Body of pancreas (tissue), 4 donors: Measurements from ENCODE around the gene PTPRN2. TPM values are rescaled to one million over a fixed set of nuclear protein-coding genes. Genes with fewer than 3 reads are reported as not detected.

Experiments
- ATAC-seq: fragments of 150-250 bp; one replicate; pipeline ENCODE4 v1.9.1; 2016
- DNase-seq, 4 donors: peaks; one replicate each; pipeline ENCODE4 v3.0.0-alpha.2; 2019
- H3K27ac ChIP-seq, 4 donors: fragments of 200-600 bp; sonication (generic); 1 replicate in 3 of 4; 2 replicates in 1 of 4; pipeline versions ENCODE4 v1.5.1 to v1.6.1; 2016 to 2019; ENCODE audit warnings: mild to moderate bottlenecking in 1 of 4, mixed read lengths in 1 of 4, moderate library complexity in 1 of 4
- H3K27me3 ChIP-seq, 2 donors: fragments of 200-600 bp; sonication (generic); one replicate each; pipeline ENCODE4 v1.6.0; 2016; ENCODE audit warnings: mild to moderate bottlenecking in 1 of 2
- H3K36me3 ChIP-seq, 2 donors: fragments of 200-600 bp; sonication (generic); replicated peaks in 1 of 2; 2 replicates each; pipeline ENCODE4 v1.5.1; 2016; ENCODE audit warnings: low read depth in 2 of 2; ENCODE audit not compliant: insufficient read depth in 1 of 2
- H3K4me1 ChIP-seq: fragments of 200-600 bp; sonication (generic); one replicate; pipeline ENCODE4 v1.6.0; 2016
- H3K4me3 ChIP-seq, 2 donors: fragments of 200-600 bp; sonication (generic); 1 replicate in 1 of 2; 2 replicates in 1 of 2; pipeline ENCODE4 v1.5.1; 2016 to 2019
- H3K9me3 ChIP-seq, 3 donors: fragments of 200-600 bp; sonication (generic); 1 replicate in 2 of 3; 2 replicates in 1 of 3; pipeline ENCODE4 v1.5.1; 2016
- CTCF ChIP-seq, 7 experiments: fragments of 450-650 bp in 4 of 7; fragments of 200-600 bp in 3 of 7; sonication (generic) in 3 of 7; IDR thresholded peaks; one replicate each; pipeline ENCODE4 v1.5.1; 2016 to 2019; ENCODE audit warnings: antibody characterized with exemption in 7 of 7
- POLR2A ChIP-seq, 3 donors: fragments of 450-650 bp; IDR thresholded peaks; one replicate each; pipeline ENCODE4 v1.6.1; 2016; ENCODE audit warnings: antibody characterized with exemption in 3 of 3, mild to moderate bottlenecking in 2 of 3
- WGBS, 2 donors: methylation state at CpG; one replicate each; pipeline ENCODE4 v1.1.5; 2017; 5-methylcytosine and 5-hydroxymethylcytosine counted together
- intact Hi-C: fragments of 100-400 bp; cut with DNase I; formaldehyde crosslinking; loops from one replicate; pipeline ENCODE4 v1.15.1; 2023
- total RNA-seq, 2 donors: library from RNA; depleted of rRNA; stranded (reverse); fragments of >200 nt; gene quantifications; one replicate each; pipeline ENCODE4 v1.1.0, GENCODE V29; 2016

The PTPRN2 gene
- total RNA-seq, 2 donors from 2014 or later: 31.6 to 76.1 TPM

GRCh38 chr7:157610671-157611295 is 976.8 kb downstream of the PTPRN2 start:
- DNase-seq (no peak), ATAC-seq (no peak)
- 88 to 92% methylated on average over 16 to 17 of the region's 17 CpGs for WGBS, 2 donors

GRCh38 chr7:157609932-157610640 is 977.5 kb downstream of the PTPRN2 start:
- no peak for DNase-seq
- Histone ChIP-seq H3K4me1 (no peaks in the 10 kb centered on the region), H3K9me3 (no peaks in the 10 kb centered on the region), H3K27ac (no peak overlapping the region), H3K27me3 (no peaks in the 10 kb centered on the region), H3K36me3 (no peaks in the 10 kb centered on the region), H3K4me3 (no peak overlapping the region)
- TF ChIP-seq CTCF (IDR thresholded peaks at IDR 0.05) (no peak), POLR2A (IDR thresholded peaks at IDR 0.05) (no peak)
- intact Hi-C loops: no loop called here
- 86 to 94% methylated on average over 16 to 22 of the region's 22 CpGs for WGBS, 2 donors
- ATAC-seq: no peak

More at GRCh38 chr7:157610671-157611295, 976.8 kb downstream of the PTPRN2 start:
- Histone ChIP-seq H3K36me3 (no peaks in the 10 kb centered on the region), H3K27ac (no peak overlapping the region), H3K27me3 (no peaks in the 10 kb centered on the region), H3K4me3 (no peak overlapping the region), H3K9me3 (no peaks in the 10 kb centered on the region), H3K4me1 (no peaks in the 10 kb centered on the region)
- TF ChIP-seq CTCF (IDR thresholded peaks at IDR 0.05): no peak
- intact Hi-C loops: no loop called here

- DNase-seq (no peak), ATAC-seq (no peak)
- intact Hi-C loops: no loop called here
- TF ChIP-seq CTCF (IDR thresholded peaks at IDR 0.05) (no peak), POLR2A (IDR thresholded peaks at IDR 0.05) (no peak)
- Histone ChIP-seq H3K36me3 (no peaks in the 10 kb centered on the region), H3K4me1 (no peaks in the 10 kb centered on the region), H3K9me3 (no peaks in the 10 kb centered on the region), H3K27me3 (no peaks in the 10 kb centered on the region), H3K4me3 (no peak overlapping the region), H3K27ac (no peak overlapping the region)
- 94 to 96% methylated on average over 15 of the region's 15 CpGs for WGBS, 2 donors
Measured at GRCh38 chr7:157609516-157609915, 978.1 kb downstream of the PTPRN2 start.

GRCh38 chr7:157607218-157607617 is 980.4 kb downstream of the PTPRN2 start:
- no peak overlapping the region for H3K27ac ChIP-seq
- 89 to 100% methylated on average over 4 to 10 of the region's 10 CpGs for WGBS, 2 donors
- H3K36me3 ChIP-seq: no peaks in the 10 kb centered on the region
- intact Hi-C loops: no loop called here
- DNase-seq (no peak), ATAC-seq (no peak)
- H3K27me3 ChIP-seq: no peaks in the 10 kb centered on the region
- H3K4me1 ChIP-seq: no peaks in the 10 kb centered on the region
- no peaks in the 10 kb centered on the region for H3K9me3 ChIP-seq
- no peak overlapping the region for H3K4me3 ChIP-seq
- TF ChIP-seq POLR2A (IDR thresholded peaks at IDR 0.05): no peak
- TF ChIP-seq CTCF (IDR thresholded peaks at IDR 0.05): no peak

GRCh38 chr7:157606140-157606539 is 981.5 kb downstream of the PTPRN2 start:
- DNase-seq: no peak
- H3K36me3 ChIP-seq: no peaks in the 10 kb centered on the region
- H3K9me3 ChIP-seq: no peaks in the 10 kb centered on the region
- H3K27me3 ChIP-seq: no peaks in the 10 kb centered on the region
- 62 to 66% methylated on average over 2 to 9 of the region's 9 CpGs for WGBS, 2 donors
- TF ChIP-seq CTCF (IDR thresholded peaks at IDR 0.05): no peak
- no peak for TF ChIP-seq POLR2A (IDR thresholded peaks at IDR 0.05)
- H3K4me3 ChIP-seq: no peak overlapping the region
- intact Hi-C loops: no loop called here
- H3K27ac ChIP-seq: no peak overlapping the region
- no peaks in the 10 kb centered on the region for H3K4me1 ChIP-seq
- ATAC-seq: no peak
